H1 (cell line): Measurements from ENCODE around the gene HIP1. TPM values are rescaled to one million over a fixed set of nuclear protein-coding genes. Genes with fewer than 3 reads are reported as not detected.

Source experiments
- CTCF ChIA-PET: fragments of 300-600 bp; sonication (Branson Sonifier 250); formaldehyde crosslinking; loops from one replicate; lab custom pipeline; 2021; ENCODE audit not compliant: partially characterized antibody; lab: Charles Lee
- POLR2A ChIA-PET: fragments of 300-600 bp; sonication (Branson Sonifier 250); formaldehyde crosslinking; loops from one replicate; lab custom pipeline; 2021; ENCODE audit warnings: inconsistent platforms; ENCODE audit not compliant: partially characterized antibody; lab: Charles Lee
- DNase-seq, 2 experiments: peaks; one replicate each; pipeline versions ENCODE4 v3.0.0 to v3.0.0-alpha.2; 2010 to 2022; ENCODE audit warnings: low spot score in 2 of 2, low read depth in 1 of 2, mixed read lengths in 1 of 2
- FAIRE-seq: peaks from 2 replicates; lab custom pipeline; 2011; peaks lifted over from hg19 to GRCh38; lab: Jason Lieb, UNC
- H2AFZ ChIP-seq: 2 replicates; pipeline ENCODE4 v1.8.1; 2012; ENCODE audit warnings: low read length, inconsistent platforms
- H2AK5ac ChIP-seq: 2 replicates; pipeline ENCODE4 v1.6.1; 2013; ENCODE audit warnings: low read depth, low read length
- H2BK120ac ChIP-seq: replicated peaks from 2 replicates; pipeline ENCODE3; 2013; ENCODE audit warnings: low read depth, low read length, inconsistent platforms
- H2BK12ac ChIP-seq: 2 replicates; pipeline ENCODE4 v1.6.1; 2013; ENCODE audit warnings: low read depth, low read length
- H2BK15ac ChIP-seq: 2 replicates; pipeline ENCODE4 v1.6.1; 2013; ENCODE audit warnings: low read length
- H2BK20ac ChIP-seq: 2 replicates; pipeline ENCODE4 v1.6.1; 2013; ENCODE audit warnings: low read length
- H2BK5ac ChIP-seq: 2 replicates; pipeline ENCODE4 v1.6.1; 2013; ENCODE audit warnings: low read depth, low read length
- H3K14ac ChIP-seq: 2 replicates; pipeline ENCODE4 v1.6.1; 2013; ENCODE audit warnings: inconsistent platforms; ENCODE audit not compliant: insufficient read length
- H3K18ac ChIP-seq: 2 replicates; pipeline ENCODE4 v1.6.1; 2013; ENCODE audit warnings: low read length; ENCODE audit errors: extremely low read depth
- H3K23ac ChIP-seq: 2 replicates; pipeline ENCODE4 v1.6.1; 2013; ENCODE audit warnings: inconsistent platforms; ENCODE audit not compliant: insufficient read length
- H3K23me2 ChIP-seq: 2 replicates; pipeline ENCODE4 v1.6.1; 2013; ENCODE audit warnings: low read depth, low read length
- H3K27ac ChIP-seq: 2 replicates; pipeline ENCODE4 v1.6.1; 2011; ENCODE audit warnings: low read depth, low read length, inconsistent platforms
- H3K27me3 ChIP-seq, 4 experiments: replicated peaks in 1 of 4; 1 replicate in 1 of 4; 2 replicates in 3 of 4; pipeline versions ENCODE4 v1.6.1 to v1.8.1; 2011 to 2013; ENCODE audit warnings: low read length in 3 of 4, mild to moderate bottlenecking in 3 of 4, inconsistent platforms in 2 of 4, mixed read lengths in 2 of 4, moderate library complexity in 1 of 4; ENCODE audit not compliant: control insufficient read depth in 3 of 4, insufficient read depth in 3 of 4; ENCODE audit errors: extremely low read depth in 1 of 4
- H3K36me3 ChIP-seq, 4 experiments: 2 replicates each; pipeline versions ENCODE4 v1.6.1 to v1.8.1; 2011 to 2013; ENCODE audit warnings: mild to moderate bottlenecking in 4 of 4, low read length in 3 of 4, moderate library complexity in 2 of 4, control low read depth in 1 of 4, inconsistent platforms in 1 of 4; ENCODE audit not compliant: insufficient read depth in 4 of 4, control insufficient read depth in 2 of 4
- H3K4ac ChIP-seq: replicated peaks from 2 replicates; pipeline ENCODE3; 2013; ENCODE audit warnings: low read length, low read depth, mixed read lengths, inconsistent platforms; ENCODE audit not compliant: insufficient read length
- H3K4me1 ChIP-seq, 4 experiments: replicated peaks in 1 of 4; 1 replicate in 1 of 4; 2 replicates in 3 of 4; pipeline versions ENCODE4 v1.6.1 to v1.8.1; 2011 to 2013; ENCODE audit warnings: low read length in 3 of 4, inconsistent platforms in 2 of 4, mixed read lengths in 1 of 4; ENCODE audit not compliant: insufficient read depth in 4 of 4, control insufficient read depth in 3 of 4
- H3K4me2 ChIP-seq, 2 experiments: 2 replicates each; pipeline versions ENCODE4 v1.6.1 to v1.8.1; 2011 to 2013; ENCODE audit warnings: low read depth in 2 of 2, low read length in 2 of 2, control low read depth in 1 of 2, inconsistent platforms in 1 of 2, mild to moderate bottlenecking in 1 of 2; ENCODE audit not compliant: insufficient read depth in 1 of 2
- H3K4me3 ChIP-seq, 4 experiments: fragments of 200-600, 300-600 bp in 1 of 4; sonication (generic), shearing (Covaris generic), sonication (Bioruptor Twin) in 1 of 4; 2 replicates each; pipeline versions ENCODE4 v1.5.1 to v1.8.1; 2011 to 2016; ENCODE audit warnings: low read length in 4 of 4, low read depth in 3 of 4, control low read depth in 2 of 4, inconsistent platforms in 2 of 4, mild to moderate bottlenecking in 2 of 4, mixed read lengths in 1 of 4, moderate library complexity in 1 of 4; ENCODE audit not compliant: insufficient read depth in 2 of 4; ENCODE audit errors: extremely low read depth in 1 of 4
- H3K56ac ChIP-seq: replicated peaks from 2 replicates; pipeline ENCODE3; 2013; ENCODE audit warnings: low read depth, mild to moderate bottlenecking, mixed read lengths, low read length, inconsistent platforms; ENCODE audit not compliant: insufficient read length
- H3K79me1 ChIP-seq: 2 replicates; pipeline ENCODE4 v1.6.1; 2013; ENCODE audit warnings: low read depth, low read length, control low read depth
- H3K79me2 ChIP-seq, 2 experiments: 2 replicates each; pipeline versions ENCODE4 v1.6.1 to v1.8.1; 2012 to 2013; ENCODE audit warnings: low read length in 2 of 2, mild to moderate bottlenecking in 2 of 2, inconsistent platforms in 1 of 2; ENCODE audit not compliant: insufficient read depth in 2 of 2, control insufficient read depth in 1 of 2
- H3K9ac ChIP-seq, 4 experiments: replicated peaks in 1 of 4; 1 replicate in 1 of 4; 2 replicates in 3 of 4; pipeline versions ENCODE4 v1.6.1 to v1.8.1; 2011 to 2013; ENCODE audit warnings: low read depth in 3 of 4, low read length in 3 of 4, control low read depth in 2 of 4, mild to moderate bottlenecking in 2 of 4, moderate library complexity in 2 of 4, inconsistent platforms in 1 of 4; ENCODE audit errors: extremely low read depth in 1 of 4
- H3K9me3 ChIP-seq, 2 experiments: 2 replicates each; pipeline versions ENCODE4 v1.6.1 to v1.8.1; 2012 to 2013; ENCODE audit warnings: mild to moderate bottlenecking in 2 of 2, moderate library complexity in 2 of 2, control low read depth in 1 of 2, inconsistent platforms in 1 of 2, low read depth in 1 of 2, low read length in 1 of 2, mixed read lengths in 1 of 2; ENCODE audit not compliant: insufficient read depth in 2 of 2
- H4K20me1 ChIP-seq, 2 experiments: replicated peaks in 1 of 2; 2 replicates each; pipeline versions ENCODE3 to v1.8.1; 2011 to 2013; ENCODE audit warnings: inconsistent platforms in 2 of 2, low read length in 2 of 2, mild to moderate bottlenecking in 1 of 2; ENCODE audit not compliant: insufficient read depth in 2 of 2, control insufficient read depth in 1 of 2
- H4K5ac ChIP-seq: 2 replicates; pipeline ENCODE4 v1.6.1; 2013; ENCODE audit warnings: low read length, low read depth, mixed read lengths, inconsistent platforms; ENCODE audit not compliant: insufficient read length
- H4K8ac ChIP-seq: 2 replicates; pipeline ENCODE4 v1.8.0; 2013; ENCODE audit warnings: mild to moderate bottlenecking, moderate library complexity, low read length, inconsistent platforms; ENCODE audit not compliant: insufficient read depth; ENCODE audit errors: extremely low read depth
- H4K91ac ChIP-seq: replicated peaks from 2 replicates; pipeline ENCODE3; 2013; ENCODE audit warnings: low read length, mixed read lengths, inconsistent platforms; ENCODE audit not compliant: insufficient read length
- CBX5 ChIP-seq: fragments of 300-800, 300-1000 bp; sonication (generic); IDR thresholded peaks from 2 replicates; pipeline ENCODE4 v1.7.1; 2016; ENCODE audit warnings: antibody characterized with exemption, low read length, low read depth
- E2F6 ChIP-seq: IDR thresholded peaks from 2 replicates; pipeline ENCODE4 v1.6.1; 2012; ENCODE audit warnings: inconsistent platforms
- KDM4A ChIP-seq: IDR thresholded peaks from one replicate; pipeline ENCODE4 v1.7.1; 2012; ENCODE audit warnings: low read depth, mild to moderate bottlenecking, moderate library complexity, low read length, inconsistent platforms; ENCODE audit not compliant: severe bottlenecking
- KDM5A ChIP-seq: fragments of 200-600 bp; IDR thresholded peaks from 2 replicates; pipeline ENCODE4 v1.7.1; 2012; ENCODE audit warnings: mild to moderate bottlenecking, low read length, inconsistent platforms, mixed read lengths
- RAD21 ChIP-seq, 2 experiments: IDR thresholded peaks in 1 of 2; conservative IDR thresholded peaks in 1 of 2; 2 replicates each; pipeline ENCODE4 v1.6.1; 2011; ENCODE audit warnings: low read depth in 2 of 2, low read length in 2 of 2, improper control_type of control experiment in 1 of 2, inconsistent platforms in 1 of 2, mild to moderate bottlenecking in 1 of 2, moderate library complexity in 1 of 2
- RXRA ChIP-seq: IDR thresholded peaks from 2 replicates; pipeline ENCODE4 v1.6.1; 2011; ENCODE audit warnings: low read depth, mild to moderate bottlenecking, low read length, moderate library complexity; ENCODE audit not compliant: insufficient read depth
- SUZ12 ChIP-seq: fragments of 200-600 bp; sonication (generic); IDR thresholded peaks from 2 replicates; pipeline ENCODE4 v1.6.1; 2012; ENCODE audit warnings: mild to moderate bottlenecking, inconsistent platforms, low read length, moderate library complexity, mixed read lengths
- WGBS, 2 experiments: shearing (Covaris generic) in 1 of 2; methylation state at CpG; one replicate each; pipeline versions ENCODE4 v1.1.6 to v1.1.7; 2013 to 2015; ENCODE audit warnings: low lambda C conversion rate in 2 of 2, mixed read lengths in 2 of 2, inconsistent platforms in 1 of 2, low coverage in 1 of 2, missing lambda C conversion rate in 1 of 2; ENCODE audit not compliant: insufficient replicate concordance in 2 of 2, insufficient coverage in 1 of 2, insufficient read length in 1 of 2; ENCODE audit errors: extremely low coverage in 1 of 2, missing lambda C conversion rate in 1 of 2; 5-methylcytosine and 5-hydroxymethylcytosine counted together
- polyA plus RNA-seq, 7 experiments: library from polyadenylated mRNA; depleted of rRNA in 3 of 7; stranded (reverse) in 5 of 7; unstranded in 2 of 7; fragments of >200 nt in 5 of 7; fragments of 200-250 nt in 2 of 7; gene quantifications; 1 replicate in 5 of 7; 2 replicates in 1 of 7; 4 replicates in 1 of 7; pipeline versions ENCODE4 v1.2.1 to v1.2.3, GENCODE V29; 2011 to 2013; ENCODE audit warnings: missing spikeins in 2 of 7, mixed read lengths in 2 of 7
- total RNA-seq: library from RNA; stranded (reverse); fragmentation: NEBNext Ultra II Directional; extraction: Animal tissue kit (Norgen Biotek cat#: 25700); gene quantifications from 2 replicates; pipeline ENCODE4 v1.2.1, GENCODE V29; 2021

The HIP1 gene
- total and polyA plus RNA-seq, 2 of the 8 experiments (the other 6 are each of a cell fraction or from before 2014, with no cell fraction given): 51.8 to 108 TPM

- Histone ChIP-seq H3K9ac (no peak overlapping the region), H4K20me1 (peaks cover 3 to 4% of the 10 kb centered on the region in 2 experiments), H4K8ac (peak overlapping the region; percentile 28; the same call in 1 of the 2 replicates), H3K79me1 (no peaks in the 10 kb centered on the region), H2BK15ac (no peak overlapping the region), H3K4me3 (no peak overlapping the region), H3K23ac (no peak overlapping the region), H4K91ac (no peak overlapping the region), H3K4ac (no peak overlapping the region), H3K79me2 (no peaks in the 10 kb centered on the region), H3K27me3 (no peaks in the 10 kb centered on the region), H3K4me2 (no peak overlapping the region), H3K36me3 (peaks cover 18 to 73% (median 41%) of the 10 kb centered on the region in 4 experiments; a peak in 7 of 8 replicates), H3K18ac (no peak overlapping the region), H2BK120ac (no peak overlapping the region), H3K9me3 (no peaks in the 10 kb centered on the region), H2AFZ (no peak overlapping the region), H3K23me2 (no peaks in the 10 kb centered on the region), H2AK5ac (no peak overlapping the region), H3K56ac (no peak overlapping the region), H2BK5ac (no peak overlapping the region), H3K14ac (no peak overlapping the region), H3K27ac (no peak overlapping the region), H2BK20ac (no peak overlapping the region), H4K5ac (no peak overlapping the region), H2BK12ac (no peak overlapping the region), H3K4me1 (no peaks in the 10 kb centered on the region)
- 83% methylated on average over 4 of the region's 5 CpGs; no CpG with 5 or more reads in 1 of the 2 experiments for WGBS, 2 experiments
- TF ChIP-seq CBX5 (no peak), KDM4A (no peak), SUZ12 (no peak), KDM5A (no peak), RAD21 (IDR thresholded peaks at IDR 0.05 in 1 of 2, conservative IDR thresholded peaks at IDR 0.05 in 1 of 2; ENCODE audit: low read depth in 2 of 2, low read length in 2 of 2) (no peak), E2F6 (no peak), RXRA (no peak)
- DNase-seq (no peak), FAIRE-seq (no peak)
- CTCF ChIA-PET: interaction anchor here (0.8 to 1.0 kb wide), 2 partner anchors 31 to 58 kb away, joined by 3 read pairs; no protein-coding TSS in a partner anchor
- POLR2A ChIA-PET: no interaction called here
Observed at GRCh38 chr7:75584354-75584753, 154.4 kb downstream of the HIP1 start.
